MV-4-11 (cell line): ENCODE data around the gene CPSF4L.
"Not testable (repeated sequence)": the region's sequence is repeated elsewhere in the genome, so short reads cannot be mapped to it uniquely, and the experiment has no call there.

Source experiments
- DNase-seq: peaks from one replicate; lab custom pipeline; 2025; lab: John Stamatoyannopoulos, UW

Gene CPSF4L

GRCh38 chr17:73268582-73269328 is 7.1 kb upstream of the CPSF4L start:
- peak; percentile 5 for DNase-seq

- DNase-seq = no peak
Measured at GRCh38 chr17:73267648-73268537, 6.2 kb upstream of the CPSF4L start.

- no peak for DNase-seq
Measured at GRCh38 chr17:73266796-73267195, 5.1 kb upstream of the CPSF4L start.

- DNase-seq = no peak
Measured at GRCh38 chr17:73265646-73266640, 4.3 kb upstream of the CPSF4L start.

- DNase-seq = not testable (repeated sequence)
Measured at GRCh38 chr17:73264448-73264847, 2.8 kb upstream of the CPSF4L start.

GRCh38 chr17:73262676-73263642 is 1.3 kb upstream of the CPSF4L start:
- peak; percentile 21 for DNase-seq

- DNase-seq = peak; percentile 81
Measured at GRCh38 chr17:73261952-73262675, 434 bp upstream of the CPSF4L start.

GRCh38 chr17:73257516-73257915 is 4.2 kb downstream of the CPSF4L start:
- no peak for DNase-seq

- no peak for DNase-seq
Measured at GRCh38 chr17:73256220-73256619, 5.5 kb downstream of the CPSF4L start.

- no peak for DNase-seq
Measured at GRCh38 chr17:73255671-73256181, 6.0 kb downstream of the CPSF4L start.

GRCh38 chr17:73251871-73252270 is 9.8 kb downstream of the CPSF4L start:
- no peak for DNase-seq

- no peak for DNase-seq
Measured at GRCh38 chr17:73250851-73251640, 10.6 kb downstream of the CPSF4L start.

- DNase-seq = no peak
Measured at GRCh38 chr17:73249700-73250099, 12.0 kb downstream of the CPSF4L start.

- no peak for DNase-seq
Measured at GRCh38 chr17:73248532-73248931, 13.1 kb downstream of the CPSF4L start.

- no peak for DNase-seq
Measured at GRCh38 chr17:73247726-73248125, 14.0 kb downstream of the CPSF4L start.

GRCh38 chr17:73240561-73240960 is 21.1 kb downstream of the CPSF4L start:
- DNase-seq = no peak

GRCh38 chr17:73237714-73238113 is 24.0 kb downstream of the CPSF4L start:
- no peak for DNase-seq

GRCh38 chr17:73234736-73235135 is 26.9 kb downstream of the CPSF4L start:
- no peak for DNase-seq
